Measurements from ENCODE around the gene RCCD1.

Gene RCCD1

DNA sequence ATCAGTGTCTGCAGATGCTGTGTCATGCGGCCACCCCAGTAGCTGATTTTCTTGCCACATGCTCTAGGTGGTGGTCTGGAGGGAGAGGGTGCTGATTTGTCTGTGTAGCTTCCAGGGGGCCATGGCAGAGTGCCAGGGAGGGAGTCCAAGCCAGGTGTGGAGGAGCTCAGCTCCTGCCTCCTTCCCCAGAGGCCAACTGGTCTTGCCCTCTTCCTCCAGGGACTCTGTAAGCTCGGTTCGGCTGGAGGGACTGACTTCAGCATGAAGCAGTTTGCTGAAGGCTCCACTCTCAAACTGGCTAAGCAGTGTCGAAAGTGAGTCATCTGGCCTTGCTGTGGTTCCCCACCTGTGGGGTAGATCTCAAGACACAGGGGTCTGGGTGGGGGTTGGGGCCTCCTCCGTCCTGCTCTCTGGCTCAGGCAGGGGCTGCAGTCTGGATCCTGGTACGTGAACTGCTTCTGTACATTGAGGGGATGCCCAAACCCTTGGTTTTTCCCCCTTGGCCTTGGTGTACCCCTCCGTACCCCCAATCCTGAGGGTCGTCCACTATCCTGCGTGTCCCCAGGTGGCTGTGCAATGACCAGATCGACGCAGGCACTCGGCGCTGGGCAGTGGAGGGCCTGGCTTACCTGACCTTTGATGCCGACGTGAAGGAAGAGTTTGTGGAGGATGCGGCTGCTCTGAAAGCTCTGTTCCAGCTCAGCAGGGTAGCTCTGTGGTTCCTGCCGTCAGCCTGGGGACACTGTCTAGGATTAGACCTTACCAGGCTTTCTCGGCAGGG, 6.9 kb upstream of the RCCD1 start:
- TF ChIP-seq GATA2 (IDR thresholded peaks at IDR 0.05; ENCODE audit: low read depth, low read length) (no peak), GATA3 (IDR thresholded peaks at IDR 0.05; ENCODE audit: low read depth, low read length) (no peak)

GRCh38 chr15:90948506-90948905, 6.2 kb upstream of the RCCD1 start:
- no peak for TF ChIP-seq GATA3 (IDR thresholded peaks at IDR 0.05; ENCODE audit: low read depth, low read length)

DNA sequence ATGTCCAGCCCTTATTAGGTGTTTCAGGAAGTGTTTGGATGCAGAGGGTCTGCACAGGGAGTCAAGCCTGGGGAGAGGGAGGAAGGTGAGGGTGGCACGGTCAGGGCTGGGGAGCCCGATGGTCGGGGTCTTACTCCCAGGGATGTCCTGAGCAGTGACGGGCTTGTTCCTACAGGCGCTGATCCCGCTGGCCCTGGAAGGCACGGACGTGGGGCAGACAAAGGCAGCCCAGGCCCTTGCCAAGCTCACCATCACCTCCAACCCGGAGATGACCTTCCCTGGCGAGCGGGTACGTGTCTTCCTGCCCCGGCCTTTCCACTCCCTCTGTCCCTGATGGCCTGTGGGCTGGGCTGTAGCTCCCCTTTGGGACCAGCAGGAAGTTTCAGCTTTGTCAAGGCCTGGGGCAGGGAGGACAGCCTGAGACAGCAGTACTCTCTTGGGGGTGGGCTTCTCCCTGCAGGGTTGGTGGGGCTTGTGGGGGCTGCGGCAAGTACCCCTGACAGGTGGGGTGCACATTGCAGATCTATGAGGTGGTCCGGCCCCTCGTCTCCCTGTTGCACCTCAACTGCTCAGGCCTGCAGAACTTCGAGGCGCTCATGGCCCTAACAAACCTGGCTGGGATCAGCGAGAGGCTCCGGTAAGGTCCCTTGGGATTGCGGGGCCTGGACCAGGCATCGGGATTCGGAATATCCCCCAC, 4.6 kb upstream of the RCCD1 start:
- TF ChIP-seq GATA2 (IDR thresholded peaks at IDR 0.05; ENCODE audit: low read depth, low read length) (no peak), GATA3 (IDR thresholded peaks at IDR 0.05; ENCODE audit: low read depth, low read length) (no peak)

GRCh38 chr15:90950676-90951075, 4.0 kb upstream of the RCCD1 start:
- TF ChIP-seq GATA3 (IDR thresholded peaks at IDR 0.05; ENCODE audit: low read depth, low read length) (no peak), GATA2 (IDR thresholded peaks at IDR 0.05; ENCODE audit: low read depth, low read length) (no peak)

- TF ChIP-seq GATA2 (IDR thresholded peaks at IDR 0.05; ENCODE audit: low read depth, low read length) (no peak), GATA3 (IDR thresholded peaks at IDR 0.05; ENCODE audit: low read depth, low read length) (no peak)
Measured at GRCh38 chr15:90952901-90953677, 1.6 kb upstream of the RCCD1 start.

DNA sequence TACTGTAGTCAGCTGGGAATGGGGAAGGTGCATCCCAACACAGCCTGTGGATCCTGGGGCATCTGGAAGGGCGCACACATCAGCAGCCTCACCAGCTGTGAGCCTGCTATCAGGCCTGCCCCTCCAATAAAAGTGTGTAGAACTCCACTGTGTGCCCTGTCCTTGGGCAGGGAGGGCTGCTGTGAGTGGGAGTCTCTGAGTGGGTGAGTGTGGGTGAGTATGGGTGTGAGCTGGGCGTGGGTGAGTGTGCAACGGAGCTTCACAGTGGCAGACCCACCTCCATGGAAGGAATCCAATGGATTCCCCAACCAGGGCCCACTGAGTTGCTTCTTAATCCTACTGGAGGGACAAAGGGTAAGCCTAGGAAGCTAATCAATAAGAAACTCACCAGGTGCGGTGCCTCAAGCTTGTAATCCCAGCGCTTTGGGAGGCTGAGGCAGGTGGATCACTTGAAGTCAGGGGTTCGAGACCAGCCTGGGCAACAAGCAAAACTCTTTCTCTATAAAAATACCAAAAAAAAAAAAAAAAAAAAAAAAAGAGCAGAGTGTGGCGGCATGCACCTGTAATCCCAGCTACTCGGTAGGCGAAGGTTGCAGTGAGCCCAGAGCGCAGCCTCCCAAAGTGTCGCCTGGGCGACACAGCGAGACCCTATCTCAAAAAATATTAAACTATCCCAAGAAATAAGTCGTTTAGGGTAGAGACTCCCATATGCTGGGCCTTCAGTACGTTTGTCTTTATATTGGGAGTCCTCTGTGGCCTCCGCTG, 555 bp upstream of the RCCD1 start:
- TF ChIP-seq GATA3 (IDR thresholded peaks at IDR 0.05; ENCODE audit: low read depth, low read length) (no peak), GATA2 (IDR thresholded peaks at IDR 0.05; ENCODE audit: low read depth, low read length) (no peak)

GRCh38 chr15:90955624-90956273, 1.1 kb downstream of the RCCD1 start:
- TF ChIP-seq GATA3 (IDR thresholded peaks at IDR 0.05; ENCODE audit: low read depth, low read length) (no peak), GATA2 (IDR thresholded peaks at IDR 0.05; ENCODE audit: low read depth, low read length) (no peak)

DNA sequence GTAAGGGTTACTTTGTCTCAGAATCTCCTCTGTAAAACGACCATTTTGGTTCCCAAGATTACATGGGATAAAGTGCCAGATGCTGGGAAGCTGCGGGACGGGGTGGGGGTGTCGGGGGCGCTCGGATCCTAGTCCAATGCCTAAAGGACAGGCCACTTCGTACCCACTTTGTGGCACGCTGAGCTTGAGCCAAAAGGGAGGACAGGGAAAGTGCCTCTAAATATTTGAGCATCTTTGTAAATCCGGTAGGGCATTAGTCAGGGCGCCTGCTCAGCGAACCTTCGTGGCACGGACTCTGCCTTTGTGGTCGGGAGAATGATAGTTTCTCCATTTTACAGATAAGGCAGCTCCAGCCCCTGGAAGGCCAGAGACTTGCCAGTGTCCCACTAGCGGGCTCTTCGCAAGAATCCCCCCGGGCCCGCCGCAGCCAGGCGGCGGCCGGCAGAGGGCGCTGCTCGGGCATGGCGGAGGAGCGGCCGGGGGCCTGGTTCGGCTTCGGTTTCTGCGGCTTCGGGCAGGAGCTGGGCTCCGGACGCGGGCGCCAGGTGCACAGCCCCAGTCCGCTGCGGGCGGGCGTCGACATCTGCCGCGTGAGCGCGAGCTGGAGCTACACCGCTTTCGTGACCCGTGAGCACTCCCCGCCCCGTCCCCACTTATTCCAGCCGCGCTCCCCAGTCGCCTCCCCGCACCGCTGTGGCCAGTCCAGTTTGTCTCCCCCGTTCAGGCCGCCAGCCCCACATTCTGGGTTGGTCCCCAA, 1.8 kb downstream of the RCCD1 start:
- no peak for TF ChIP-seq GATA3 (IDR thresholded peaks at IDR 0.05; ENCODE audit: low read depth, low read length)
- TF ChIP-seq GATA2 (IDR thresholded peaks at IDR 0.05; ENCODE audit: low read depth, low read length): no peak; the same call in 1 of the 2 replicates

DNA sequence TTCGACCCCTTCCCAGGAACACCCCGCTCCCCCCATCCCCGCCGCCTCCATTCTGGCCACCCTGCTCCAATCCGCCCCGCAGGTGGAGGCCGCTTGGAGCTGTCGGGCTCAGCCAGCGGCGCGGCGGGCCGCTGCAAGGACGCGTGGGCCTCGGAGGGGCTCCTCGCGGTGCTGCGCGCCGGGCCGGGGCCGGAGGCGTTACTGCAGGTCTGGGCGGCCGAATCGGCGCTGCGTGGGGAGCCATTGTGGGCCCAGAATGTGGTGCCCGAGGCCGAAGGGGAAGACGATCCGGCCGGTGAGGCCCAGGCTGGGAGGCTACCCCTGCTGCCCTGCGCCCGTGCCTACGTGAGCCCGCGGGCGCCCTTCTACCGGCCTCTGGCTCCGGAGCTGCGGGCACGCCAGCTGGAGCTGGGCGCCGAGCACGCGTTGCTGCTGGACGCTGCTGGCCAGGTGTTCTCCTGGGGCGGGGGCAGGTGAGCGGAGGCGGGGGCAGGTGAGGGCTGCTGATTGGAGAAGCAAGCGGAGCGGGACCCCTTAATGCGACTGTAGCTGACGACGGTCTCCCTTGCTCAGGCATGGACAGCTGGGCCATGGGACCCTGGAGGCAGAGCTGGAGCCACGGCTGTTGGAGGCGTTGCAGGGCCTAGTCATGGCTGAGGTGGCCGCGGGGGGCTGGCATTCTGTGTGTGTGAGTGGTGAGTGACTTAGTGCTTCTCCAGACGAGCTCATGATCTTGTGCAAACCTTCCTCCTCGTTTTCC, 2.5 kb downstream of the RCCD1 start:
- TF ChIP-seq GATA2 (IDR thresholded peaks at IDR 0.05; ENCODE audit: low read depth, low read length) (no peak), GATA3 (IDR thresholded peaks at IDR 0.05; ENCODE audit: low read depth, low read length) (no peak)

DNA sequence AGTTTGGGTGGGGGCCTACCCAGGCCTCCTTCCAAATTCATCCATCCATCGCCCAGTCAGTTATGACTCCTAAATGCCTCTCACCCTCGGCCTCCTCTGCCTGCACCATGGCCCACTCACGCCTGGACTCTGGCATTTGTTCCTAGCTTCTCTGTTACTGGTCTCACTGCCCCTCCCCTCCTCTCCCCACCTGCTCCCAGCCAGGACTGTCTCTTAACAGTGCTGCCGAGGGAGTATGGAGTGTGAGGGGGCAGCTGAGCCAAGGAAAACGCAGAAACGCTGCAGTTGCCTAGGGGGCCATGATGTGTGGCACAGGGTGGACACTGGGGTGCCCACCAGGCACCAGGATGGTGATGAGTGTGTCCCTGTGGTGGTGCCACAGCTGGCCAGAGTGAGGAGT, 3.1 kb downstream of the RCCD1 start:
- TF ChIP-seq GATA2 (IDR thresholded peaks at IDR 0.05; ENCODE audit: low read depth, low read length) (no peak), GATA3 (IDR thresholded peaks at IDR 0.05; ENCODE audit: low read depth, low read length) (no peak)

- no peak for TF ChIP-seq GATA2 (IDR thresholded peaks at IDR 0.05; ENCODE audit: low read depth, low read length)
- TF ChIP-seq GATA3 (IDR thresholded peaks at IDR 0.05; ENCODE audit: low read depth, low read length): no peak
Measured at GRCh38 chr15:90959028-90959595, 4.4 kb downstream of the RCCD1 start.

GRCh38 chr15:90959894-90960293, 5.2 kb downstream of the RCCD1 start:
- no peak for TF ChIP-seq GATA3 (IDR thresholded peaks at IDR 0.05; ENCODE audit: low read depth, low read length)
- TF ChIP-seq GATA2 (IDR thresholded peaks at IDR 0.05; ENCODE audit: low read depth, low read length): no peak

Data from SH-SY5Y (cell line).